NCI-H2227 (cell line): ENCODE results near the gene NT5DC4.

Experiments
- DNase-seq: peaks from one replicate; lab custom pipeline; 2025; ENCODE audit not compliant: unreplicated experiment; lab: John Stamatoyannopoulos, UW

NT5DC4 gene

DNA sequence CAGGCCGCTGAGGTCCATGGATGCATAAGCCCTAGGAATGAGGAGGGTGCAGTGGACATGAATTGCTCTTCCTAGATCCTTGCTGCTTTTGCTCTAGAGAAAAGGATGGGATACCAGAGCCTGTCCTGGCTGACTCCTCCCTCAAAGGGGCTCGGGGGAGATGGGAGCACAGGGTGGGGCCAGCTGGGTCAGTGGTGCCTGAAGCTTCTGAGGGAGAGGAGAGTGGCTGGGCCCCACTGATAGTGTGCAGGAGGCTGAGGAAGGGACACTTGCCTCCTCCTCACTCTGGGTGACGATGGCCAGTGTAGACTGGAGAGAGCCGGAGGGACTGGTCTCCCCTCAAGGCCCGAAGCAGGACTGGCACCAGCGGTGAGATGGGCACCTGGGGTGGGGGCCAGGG, at the start of gene NT5DC4:
NT5DC4 (plus strand) TSS at position 236 of the 400 bp plus-strand sequence; CDS start at position 296, 60 bp downstream.
- DNase-seq = no peak

DNA sequence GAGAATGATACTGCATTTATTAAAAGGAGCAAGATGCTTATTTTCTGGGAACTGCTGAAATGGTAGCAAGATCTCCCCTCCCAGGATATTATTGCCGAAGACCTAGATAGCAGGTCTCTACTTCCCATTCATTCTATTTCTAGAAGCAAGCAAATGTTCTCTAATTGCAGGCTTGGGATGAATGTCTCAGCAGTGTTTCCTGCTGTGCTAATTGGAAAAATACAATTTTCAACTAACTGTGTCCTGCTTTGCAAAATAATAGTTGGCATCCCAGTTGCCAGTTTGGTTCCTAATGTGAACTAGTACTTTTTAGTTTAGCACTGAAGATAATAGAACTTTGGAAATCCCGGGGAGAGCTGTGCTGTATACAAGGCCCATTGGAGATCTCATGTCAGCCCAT, 49.0 kb upstream of the NT5DC4 start:
- peak; percentile 90 for DNase-seq

DNA sequence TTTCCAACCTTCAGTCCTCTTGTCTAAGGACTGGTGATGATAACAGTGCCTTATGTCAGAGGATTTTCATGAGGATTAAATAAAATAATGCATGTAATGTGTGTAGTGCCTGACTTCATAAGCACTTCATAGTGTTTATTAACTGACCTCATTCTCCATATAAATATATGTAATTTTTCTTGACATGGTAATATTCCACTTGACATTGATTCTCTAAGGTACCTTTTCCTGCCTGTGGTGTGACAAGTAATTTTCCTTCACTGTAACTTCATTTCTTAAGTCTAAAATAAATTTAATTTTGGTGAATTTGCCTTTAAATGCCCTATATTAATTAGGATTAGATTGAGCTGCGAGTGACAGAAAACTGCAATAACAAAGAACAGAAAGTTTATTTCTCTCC, 47.8 kb upstream of the NT5DC4 start:
- no peak for DNase-seq

DNA sequence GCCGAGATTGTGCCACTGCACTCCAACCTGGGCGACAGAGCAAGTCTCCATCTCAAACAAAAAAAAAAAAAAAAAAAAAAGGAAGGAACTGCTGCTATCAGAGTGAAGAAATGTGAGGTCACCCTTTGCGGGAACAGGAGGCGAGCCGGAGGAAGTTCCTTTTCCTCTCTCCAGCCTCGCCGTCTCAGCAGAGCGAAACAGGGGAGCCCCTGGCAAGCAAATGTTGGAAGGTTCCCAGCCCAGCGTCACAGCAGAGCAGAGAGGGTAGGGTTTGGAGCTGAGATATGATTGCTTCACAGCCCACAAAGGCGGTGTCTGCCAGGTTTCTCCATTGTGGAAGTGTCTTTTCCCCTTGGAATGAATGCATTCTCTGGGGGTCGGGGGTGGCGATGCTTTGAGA, 46.6 kb upstream of the NT5DC4 start:
- DNase-seq = no peak

DNA sequence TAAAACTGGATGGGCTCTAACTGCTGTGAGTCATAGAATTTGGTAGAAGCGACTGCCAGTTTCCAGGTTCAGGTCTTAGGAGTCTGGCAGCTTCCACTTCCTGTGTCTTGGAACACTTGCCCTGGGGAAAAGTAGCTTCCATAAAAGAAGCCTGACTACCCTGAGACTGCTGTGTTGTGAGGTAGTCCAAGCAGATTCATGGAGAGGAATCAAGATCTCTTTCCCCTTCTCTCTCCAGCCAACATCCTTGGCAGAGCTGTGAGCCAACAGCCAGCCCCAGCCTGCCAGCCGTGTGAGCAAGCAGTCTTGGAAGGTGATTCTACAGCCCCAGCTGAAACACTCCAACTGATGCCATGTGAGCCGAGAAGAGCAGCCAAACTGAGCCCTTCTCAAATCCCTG, 41.3 kb upstream of the NT5DC4 start:
- no peak for DNase-seq

DNA sequence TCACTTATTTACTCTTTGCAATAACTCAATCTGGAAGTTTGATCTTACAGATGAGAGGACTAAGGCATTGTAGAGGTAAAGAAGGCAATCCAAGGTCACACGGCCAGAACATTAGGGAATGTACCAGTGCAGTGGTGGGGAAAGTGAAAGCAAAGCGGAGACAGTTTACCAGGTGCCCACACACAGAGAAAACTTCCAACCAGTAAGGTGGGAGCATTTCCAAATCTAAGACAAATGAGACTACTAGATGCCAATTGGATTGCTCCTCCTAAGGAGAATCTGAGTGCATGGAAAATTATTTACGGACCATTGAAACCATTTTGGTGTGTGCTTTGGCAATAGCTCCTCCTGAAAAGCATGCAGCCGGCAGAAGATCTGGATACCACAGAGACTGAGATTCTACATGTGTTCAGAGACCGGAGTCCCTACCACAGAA, 40.1 kb upstream of the NT5DC4 start:
- DNase-seq = no peak

DNA sequence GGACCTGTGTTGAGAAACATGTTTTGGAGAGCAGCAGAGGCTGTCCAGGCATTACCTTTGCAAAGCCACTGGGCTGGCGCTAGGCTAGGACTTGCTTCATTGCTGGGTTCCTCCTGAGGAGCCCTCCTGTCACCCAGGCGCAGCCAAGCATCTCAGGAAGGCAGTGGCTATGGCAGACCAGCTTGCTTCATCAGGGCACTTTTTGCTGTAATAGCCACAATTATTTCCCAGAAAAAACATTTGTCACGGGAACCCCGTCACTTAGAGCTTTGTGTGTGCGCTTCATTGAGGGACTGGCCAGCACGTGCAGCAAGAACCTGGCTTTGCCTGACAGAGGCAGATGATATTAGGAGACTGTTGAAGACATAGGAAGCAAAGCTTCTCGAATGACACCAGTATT, 38.7 kb upstream of the NT5DC4 start:
- no peak for DNase-seq

DNA sequence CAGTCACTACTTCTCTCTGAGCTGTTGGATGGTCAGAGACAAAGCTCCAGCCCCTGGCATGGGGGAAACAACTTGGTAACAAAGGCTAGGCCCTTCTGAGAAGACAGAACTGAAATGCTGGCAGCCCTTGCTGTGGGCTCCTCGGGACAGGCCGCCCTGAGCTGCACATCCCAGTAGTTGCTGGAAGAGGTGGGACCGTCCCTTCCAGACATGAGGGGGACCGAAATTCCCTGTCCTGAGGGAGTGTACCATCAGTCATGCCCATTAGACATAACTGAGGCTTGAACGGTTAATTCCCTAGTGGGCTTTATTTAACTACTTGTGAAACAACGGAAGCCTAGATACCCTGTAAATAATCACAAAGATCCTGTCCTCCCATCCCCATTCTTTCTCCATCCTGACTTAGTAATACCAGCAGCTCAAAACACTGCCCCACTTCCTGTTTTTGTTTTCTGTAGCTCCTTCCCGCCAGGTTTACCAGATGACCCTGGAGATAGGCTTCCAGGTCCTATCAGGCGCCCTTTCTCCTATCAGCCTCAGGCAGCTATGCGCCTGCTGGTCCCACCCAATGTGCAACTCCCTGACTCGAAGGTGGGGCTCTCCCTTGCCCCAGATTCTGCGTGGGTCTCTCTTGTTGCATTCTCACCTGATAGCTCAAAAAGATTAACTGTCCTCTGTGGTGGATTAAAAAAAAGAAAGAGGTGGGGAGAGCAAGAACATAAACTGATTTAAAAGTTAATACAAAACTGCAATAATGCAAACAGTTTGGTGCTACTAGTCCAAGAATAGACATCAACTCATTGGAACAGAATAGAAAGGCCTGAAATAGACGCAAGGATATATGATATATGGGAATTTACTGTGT, 37.0 kb upstream of the NT5DC4 start:
- DNase-seq = no peak

DNA sequence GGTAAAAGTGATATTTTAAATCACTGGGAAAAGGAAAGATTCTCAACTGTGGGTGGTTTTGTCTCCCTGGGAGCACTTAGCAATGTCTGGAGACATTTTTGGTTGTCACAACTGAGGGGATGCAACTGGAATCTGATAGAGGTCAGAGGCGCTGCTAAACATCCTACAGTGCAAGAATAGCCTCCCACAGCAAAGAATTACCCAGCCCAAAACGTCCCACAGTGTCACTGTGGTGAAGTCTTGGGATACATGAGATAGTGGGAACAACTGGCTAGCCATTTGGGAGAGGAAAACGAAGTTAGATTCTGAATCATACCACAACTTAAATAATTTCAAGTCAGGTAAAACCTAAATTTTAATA, 36.4 kb upstream of the NT5DC4 start:
- DNase-seq = no peak

DNA sequence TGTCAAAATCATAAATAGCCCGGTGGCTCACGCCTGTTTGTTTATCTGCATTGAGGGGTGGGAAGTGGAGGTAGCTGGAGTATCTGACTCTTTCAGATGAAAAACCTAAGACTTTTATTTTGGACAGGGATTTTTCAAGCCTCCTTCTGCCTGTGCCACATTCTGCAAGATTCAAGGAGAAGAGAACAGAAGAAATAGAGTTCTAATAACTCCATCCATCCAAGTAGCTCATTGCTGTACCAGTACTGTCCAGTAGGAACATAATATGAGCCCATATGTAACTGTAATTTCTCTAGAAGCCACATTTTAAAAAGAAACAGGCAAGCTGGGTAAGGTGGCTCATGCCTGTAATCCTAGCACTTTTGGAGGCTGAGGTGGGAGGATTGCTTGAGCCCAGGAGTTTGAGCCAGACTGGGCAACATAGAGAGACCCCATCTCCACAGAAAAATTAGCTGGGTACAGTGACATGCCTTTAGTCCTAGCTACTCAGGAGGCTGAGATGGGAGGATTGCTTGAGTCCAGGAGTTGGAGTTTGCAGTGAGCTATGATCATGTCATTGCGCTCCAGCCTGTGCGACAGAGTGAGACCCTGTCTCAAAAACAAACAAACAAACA, 35.4 kb upstream of the NT5DC4 start:
- no peak for DNase-seq

DNA sequence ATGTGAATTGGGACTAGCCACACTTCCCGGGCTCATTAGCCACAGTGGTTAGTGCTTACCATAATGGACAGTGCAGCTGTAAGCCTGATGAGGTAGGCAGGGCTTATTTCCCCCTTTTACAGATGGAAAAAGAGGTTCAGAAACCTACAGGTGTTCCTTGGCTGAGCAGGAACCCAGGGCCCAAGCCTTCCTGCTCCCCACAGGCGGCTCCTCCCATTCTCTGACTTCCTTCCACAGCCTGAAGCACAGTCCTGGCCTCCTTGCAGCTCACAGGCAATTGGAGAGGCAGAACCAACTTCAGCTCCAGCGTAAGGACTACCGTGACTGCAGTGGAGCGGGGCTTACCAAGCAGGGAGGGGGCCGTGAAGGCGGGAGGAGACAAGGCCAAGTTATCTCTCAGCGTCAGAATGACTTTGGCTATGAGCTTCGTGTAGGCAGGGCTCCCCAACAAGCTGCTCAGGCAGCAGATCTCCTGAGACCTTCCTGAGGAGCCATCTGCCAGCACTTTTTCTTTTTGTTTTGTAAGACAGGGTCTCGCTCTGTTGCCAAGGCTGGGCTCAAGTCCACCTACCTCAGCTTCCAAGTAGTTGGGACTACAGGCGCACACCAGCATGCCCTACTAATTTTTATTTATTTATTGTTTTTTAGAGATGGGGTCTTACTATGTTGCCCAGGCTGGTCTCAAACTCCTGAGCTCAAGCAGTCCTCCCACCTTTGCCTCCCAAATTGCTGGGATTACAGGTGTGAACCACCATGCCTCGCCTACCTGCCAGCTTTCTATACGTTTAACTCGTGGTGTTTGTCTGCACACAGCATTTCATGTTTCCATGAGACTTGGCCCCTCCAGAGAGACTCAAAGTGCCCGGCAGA, 34.2 kb upstream of the NT5DC4 start:
- no peak for DNase-seq

DNA sequence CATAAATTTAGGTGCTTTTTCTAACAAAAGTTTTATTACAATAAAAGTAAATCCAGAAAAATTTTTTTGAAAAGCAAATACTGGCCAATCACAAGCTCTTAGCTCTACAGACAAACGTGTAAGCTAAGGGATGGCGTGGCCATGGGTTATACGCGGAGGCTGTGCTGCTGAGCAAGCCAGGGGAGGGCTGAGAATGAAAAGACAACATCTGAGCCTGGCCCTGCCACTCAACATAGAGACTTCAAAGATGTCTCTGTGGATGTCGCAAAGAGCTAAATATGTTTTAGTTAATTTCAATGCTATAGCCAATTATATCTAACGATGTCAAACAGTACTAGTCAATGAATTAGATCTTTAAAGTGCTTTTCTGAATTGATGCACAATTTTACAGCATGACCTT, 33.3 kb upstream of the NT5DC4 start:
- no peak for DNase-seq

DNA sequence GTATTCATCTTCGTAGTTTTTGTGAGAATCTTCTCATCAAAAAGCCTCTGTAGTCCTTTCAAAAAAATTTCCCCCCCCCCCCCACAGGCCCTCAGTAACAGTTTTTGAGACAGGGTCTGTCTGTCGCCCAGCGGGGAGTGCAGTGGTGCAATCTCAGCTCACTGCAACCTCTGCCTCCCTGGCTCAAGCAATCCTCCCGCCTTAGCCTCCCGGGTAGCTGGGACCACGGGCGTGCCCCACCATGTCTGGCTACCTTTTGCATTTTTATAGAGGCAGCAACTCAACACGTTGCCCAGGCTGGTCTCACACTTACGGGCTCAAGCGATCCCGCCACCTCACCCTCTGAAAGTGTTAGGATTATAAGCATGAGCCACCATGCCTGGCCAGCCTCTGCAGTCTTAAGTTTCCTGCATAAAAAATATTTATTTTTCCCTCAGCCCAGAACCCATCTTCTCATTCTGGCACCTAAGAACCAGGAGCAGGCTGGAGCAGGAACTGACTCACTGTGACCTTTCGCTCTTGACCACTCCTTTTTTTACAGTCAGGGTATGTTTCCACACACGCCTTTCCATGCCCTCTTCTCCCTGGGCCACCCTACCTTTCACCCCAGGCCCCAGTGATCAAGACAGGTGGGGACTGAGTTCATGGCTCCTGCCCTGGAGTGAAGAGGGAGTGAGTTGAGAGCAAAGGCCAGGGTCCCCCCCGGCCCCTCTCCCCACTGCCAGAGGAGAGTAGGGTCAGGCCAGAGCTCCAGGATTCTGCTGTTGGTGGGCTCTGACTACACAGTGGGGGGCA, 32.5 kb upstream of the NT5DC4 start:
- no peak for DNase-seq

DNA sequence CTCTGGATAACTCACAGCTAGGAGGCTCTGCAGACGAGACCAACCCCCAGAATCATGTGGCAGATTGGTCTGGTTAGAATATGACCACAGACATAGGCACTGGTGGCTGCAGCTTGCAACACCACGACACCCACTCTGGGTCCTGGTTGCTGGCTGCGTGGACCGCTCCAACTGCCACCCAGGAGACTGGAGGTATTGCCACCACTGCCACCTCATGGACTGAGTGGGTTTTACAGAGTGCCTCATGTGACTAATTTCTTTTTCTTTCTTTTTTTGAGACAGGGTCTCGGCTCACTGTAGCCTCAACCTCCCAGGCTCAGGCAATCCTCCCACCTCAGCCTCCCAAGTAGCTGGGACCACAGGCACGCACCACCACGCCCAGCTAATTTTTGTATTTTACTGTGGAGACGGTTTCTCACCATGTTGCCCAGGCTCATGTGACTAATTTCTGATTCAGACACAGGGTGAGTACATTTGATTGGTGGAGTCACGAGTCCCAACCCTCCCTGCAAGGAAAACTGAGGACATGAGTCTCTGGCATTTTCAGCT, 29.9 kb upstream of the NT5DC4 start:
- peak; percentile 35 for DNase-seq

DNA sequence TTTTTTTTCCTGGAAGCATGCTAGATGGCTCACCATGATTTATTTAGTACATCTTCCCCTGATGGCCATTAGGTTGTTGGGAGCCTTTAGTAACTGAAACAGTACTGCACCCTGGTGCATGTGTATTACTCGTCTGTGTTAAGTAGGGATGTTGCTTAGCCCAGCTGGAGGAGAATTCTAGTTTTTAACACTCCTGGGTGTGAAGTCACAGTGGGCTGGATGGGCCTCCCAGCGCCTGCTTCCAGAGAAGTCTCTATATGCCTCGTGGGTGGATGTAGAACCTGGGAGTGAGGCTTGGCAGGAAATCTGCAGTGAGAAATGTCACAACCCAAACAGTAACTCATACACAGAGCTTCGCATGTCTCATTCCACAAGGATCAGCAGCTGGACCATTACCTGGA, 28.9 kb upstream of the NT5DC4 start:
- no peak for DNase-seq

DNA sequence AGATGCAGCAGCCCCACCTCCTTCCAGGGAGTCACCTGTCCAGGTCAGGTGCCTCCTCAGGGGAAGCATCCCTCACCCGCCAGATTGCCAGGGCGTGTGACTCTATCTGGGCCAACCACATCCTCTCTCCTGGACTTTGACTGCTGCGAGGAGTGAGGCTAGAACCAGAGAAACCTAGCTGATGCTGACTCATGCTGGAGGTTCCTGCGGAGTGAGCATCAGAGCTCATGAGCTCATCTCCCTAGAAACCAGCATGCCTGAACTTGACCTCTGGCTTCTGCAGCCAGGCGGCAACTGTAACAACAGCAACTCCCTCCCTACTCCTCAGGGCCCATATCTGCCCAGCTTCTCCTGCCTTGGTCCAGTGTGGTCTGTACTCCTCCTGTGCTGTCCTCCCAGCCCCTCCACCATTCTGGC, 28.3 kb upstream of the NT5DC4 start:
- peak; percentile 40 for DNase-seq

DNA sequence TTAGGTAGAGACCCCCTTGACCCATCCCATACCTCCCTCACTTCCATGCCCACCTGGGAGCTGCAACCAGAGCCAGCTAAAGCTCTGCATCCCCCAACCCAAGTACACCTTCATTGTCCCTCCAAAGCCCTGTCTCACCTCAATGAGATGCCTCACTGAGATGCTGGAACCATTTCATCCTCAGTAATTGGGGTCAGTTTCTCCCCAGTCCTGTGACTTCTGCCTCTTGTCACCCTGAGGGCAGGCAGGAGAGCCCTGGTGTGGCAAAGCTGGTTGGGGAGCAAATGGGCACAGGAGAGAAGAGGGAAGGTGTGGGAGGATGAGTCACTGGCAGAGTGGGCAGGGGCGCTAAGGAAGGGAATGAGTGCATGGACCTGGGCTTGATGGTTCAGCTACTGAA, 27.9 kb upstream of the NT5DC4 start:
- DNase-seq = no peak

DNA sequence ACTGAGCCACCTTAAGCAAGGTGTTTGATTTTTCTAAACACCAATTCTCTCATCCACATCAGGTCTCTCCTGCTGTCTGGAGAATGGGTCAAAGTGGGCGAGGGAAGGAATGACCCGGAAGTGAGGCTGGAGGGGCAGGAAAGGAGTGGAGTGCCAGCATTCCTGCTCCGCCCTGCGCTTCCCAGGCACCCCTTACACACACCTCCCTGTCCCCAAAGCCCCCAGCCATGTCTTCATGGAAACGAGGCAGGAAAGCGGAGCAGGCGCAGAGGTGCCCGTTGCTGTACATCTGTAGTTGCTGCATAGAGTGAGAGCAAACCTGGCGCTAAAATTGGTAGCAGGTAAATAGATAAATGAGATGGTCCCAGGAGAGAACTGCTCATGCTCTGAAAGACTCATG, 27.2 kb upstream of the NT5DC4 start:
- DNase-seq = no peak

DNA sequence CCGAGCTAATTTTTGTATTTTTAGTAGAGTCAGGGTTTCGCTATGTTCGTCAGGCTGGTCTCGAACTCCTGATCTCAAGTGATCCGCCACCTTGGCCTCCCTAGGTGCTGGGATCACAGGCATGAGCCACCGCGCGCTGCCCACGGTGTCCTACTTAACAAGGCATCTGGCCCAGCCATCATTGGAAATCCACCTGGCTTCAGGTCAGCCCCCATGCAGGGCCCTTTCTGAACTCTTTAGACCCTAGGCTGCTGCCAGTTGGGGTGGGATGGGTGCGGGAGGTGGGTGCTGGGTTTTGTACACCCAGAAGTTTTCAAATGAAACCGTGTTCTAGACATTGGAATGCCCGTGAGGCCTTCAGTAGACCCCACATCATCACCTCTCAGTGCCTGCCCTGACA, 26.6 kb upstream of the NT5DC4 start:
- no peak for DNase-seq

DNA sequence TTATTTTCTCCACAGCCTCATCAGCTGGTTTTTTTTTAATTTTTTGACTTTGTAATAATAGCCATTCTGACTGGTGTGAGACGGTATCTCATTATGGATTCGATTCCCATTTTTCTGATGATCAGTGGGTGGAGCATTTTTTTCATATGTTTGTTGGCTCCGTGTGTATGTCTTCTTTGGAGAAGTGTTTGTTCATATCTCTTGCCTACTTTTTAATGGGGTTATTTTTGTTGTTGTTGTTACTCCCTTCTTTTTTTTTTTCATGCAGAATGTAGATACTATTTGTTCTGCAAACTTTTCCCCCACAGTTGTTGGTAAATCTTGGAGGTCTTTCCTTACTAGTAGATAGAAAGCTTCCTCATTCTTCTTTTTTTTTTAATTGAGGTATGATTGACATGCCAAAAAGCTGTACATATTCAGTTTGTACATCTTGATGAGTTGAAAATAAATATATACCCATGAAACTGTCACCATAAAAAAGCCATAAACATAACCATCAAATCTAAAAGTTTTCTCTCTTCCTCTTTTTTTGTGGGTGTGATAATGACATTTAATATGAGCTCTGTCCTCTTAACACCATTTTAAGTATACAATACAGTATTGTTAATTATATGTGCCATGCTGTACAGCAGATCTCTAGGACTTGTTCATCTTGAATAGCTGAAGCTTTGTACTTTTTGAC, 21.8 kb upstream of the NT5DC4 start:
- no peak for DNase-seq
